ENCODE measurements around the gene LYL1. TPM values are rescaled to one million over a fixed set of nuclear protein-coding genes. Genes with fewer than 3 reads are reported as not detected.

LYL1 gene
- total and polyA plus RNA-seq, 9 of the 15 experiments (the other 6 are each of a cell fraction or from before 2014, with no cell fraction given), result 1.3 to 266 (median 34.0) TPM

DNA sequence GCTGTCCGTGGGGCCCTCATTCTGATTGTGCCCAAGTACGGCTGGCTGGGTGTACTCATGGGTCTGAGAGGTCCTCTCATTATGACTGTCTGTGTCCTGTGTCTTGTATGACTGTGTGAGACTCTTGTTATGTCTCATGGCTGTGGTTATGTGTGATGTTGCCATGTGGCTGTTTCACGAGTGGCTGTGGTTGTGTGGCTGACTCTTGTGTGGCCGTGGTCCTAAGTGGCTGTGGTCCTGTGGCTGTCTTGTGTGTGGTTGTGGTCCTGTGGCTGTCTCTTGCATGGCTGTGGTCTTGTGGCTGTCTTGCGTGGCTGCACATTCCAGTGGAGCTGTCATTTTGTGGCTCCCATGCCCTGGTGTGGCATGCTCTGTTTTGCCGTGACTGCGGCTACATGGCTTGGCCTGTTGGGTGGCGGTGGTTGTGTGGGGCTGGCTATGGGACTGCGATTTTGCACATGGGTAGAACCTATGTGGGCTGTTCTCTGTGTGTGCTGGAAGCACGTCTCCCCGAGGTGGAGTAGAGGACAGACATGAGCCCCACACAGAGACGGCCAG, 2.5 kb downstream of the LYL1 start (continued):
- TF ChIP-seq, protein P1, sequence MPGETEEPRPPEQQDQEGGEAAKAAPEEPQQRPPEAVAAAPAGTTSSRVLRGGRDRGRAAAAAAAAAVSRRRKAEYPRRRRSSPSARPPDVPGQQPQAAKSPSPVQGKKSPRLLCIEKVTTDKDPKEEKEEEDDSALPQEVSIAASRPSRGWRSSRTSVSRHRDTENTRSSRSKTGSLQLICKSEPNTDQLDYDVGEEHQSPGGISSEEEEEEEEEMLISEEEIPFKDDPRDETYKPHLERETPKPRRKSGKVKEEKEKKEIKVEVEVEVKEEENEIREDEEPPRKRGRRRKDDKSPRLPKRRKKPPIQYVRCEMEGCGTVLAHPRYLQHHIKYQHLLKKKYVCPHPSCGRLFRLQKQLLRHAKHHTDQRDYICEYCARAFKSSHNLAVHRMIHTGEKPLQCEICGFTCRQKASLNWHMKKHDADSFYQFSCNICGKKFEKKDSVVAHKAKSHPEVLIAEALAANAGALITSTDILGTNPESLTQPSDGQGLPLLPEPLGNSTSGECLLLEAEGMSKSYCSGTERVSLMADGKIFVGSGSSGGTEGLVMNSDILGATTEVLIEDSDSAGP (CRISPR knock-in tag; IDR thresholded peaks at IDR 0.05), result no peak
- TF ChIP-seq ARID2 (IDR thresholded peaks at IDR 0.05) (no peak), JUND (IDR thresholded peaks at IDR 0.05; ENCODE audit: borderline replicate concordance, low read depth, low read length) (no peak), JUND (tag; IDR thresholded peaks at IDR 0.05; ENCODE audit: borderline replicate concordance, low read depth, low read length) (no peak; the same call in 2 of the 3 replicates), ZNF778 (CRISPR knock-in tag; IDR thresholded peaks at IDR 0.05) (no peak), SRSF1 (IDR thresholded peaks at IDR 0.05; ENCODE audit: low read depth, low read length) (no peak), ZKSCAN1 (IDR thresholded peaks at IDR 0.05; ENCODE audit: low read depth, low read length) (no peak), MYC (IDR thresholded peaks at IDR 0.05; ENCODE audit: low read depth, low read length) (no peak), MYC (CRISPR knock-in tag; IDR thresholded peaks at IDR 0.05; ENCODE audit: borderline replicate concordance, low read depth) (no peak), SP1 (CRISPR knock-in tag; IDR thresholded peaks at IDR 0.05) (no peak; the same call in 1 of the 2 replicates), ZNF507 (tag; conservative IDR thresholded peaks at IDR 0.05) (no peak), ZC3H11A (IDR thresholded peaks at IDR 0.05; ENCODE audit: low read depth, low read length) (no peak)
- TF ChIP-seq, protein P2, sequence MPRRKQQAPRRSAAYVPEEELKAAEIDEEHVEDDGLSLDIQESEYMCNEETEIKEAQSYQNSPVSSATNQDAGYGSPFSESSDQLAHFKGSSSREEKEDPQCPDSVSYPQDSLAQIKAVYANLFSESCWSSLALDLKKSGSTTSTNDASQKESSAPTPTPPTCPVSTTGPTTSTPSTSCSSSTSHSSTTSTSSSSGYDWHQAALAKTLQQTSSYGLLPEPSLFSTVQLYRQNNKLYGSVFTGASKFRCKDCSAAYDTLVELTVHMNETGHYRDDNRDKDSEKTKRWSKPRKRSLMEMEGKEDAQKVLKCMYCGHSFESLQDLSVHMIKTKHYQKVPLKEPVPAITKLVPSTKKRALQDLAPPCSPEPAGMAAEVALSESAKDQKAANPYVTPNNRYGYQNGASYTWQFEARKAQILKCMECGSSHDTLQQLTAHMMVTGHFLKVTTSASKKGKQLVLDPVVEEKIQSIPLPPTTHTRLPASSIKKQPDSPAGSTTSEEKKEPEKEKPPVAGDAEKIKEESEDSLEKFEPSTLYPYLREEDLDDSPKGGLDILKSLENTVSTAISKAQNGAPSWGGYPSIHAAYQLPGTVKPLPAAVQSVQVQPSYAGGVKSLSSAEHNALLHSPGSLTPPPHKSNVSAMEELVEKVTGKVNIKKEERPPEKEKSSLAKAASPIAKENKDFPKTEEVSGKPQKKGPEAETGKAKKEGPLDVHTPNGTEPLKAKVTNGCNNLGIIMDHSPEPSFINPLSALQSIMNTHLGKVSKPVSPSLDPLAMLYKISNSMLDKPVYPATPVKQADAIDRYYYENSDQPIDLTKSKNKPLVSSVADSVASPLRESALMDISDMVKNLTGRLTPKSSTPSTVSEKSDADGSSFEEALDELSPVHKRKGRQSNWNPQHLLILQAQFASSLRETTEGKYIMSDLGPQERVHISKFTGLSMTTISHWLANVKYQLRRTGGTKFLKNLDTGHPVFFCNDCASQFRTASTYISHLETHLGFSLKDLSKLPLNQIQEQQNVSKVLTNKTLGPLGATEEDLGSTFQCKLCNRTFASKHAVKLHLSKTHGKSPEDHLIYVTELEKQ (CRISPR knock-in tag; IDR thresholded peaks at IDR 0.05), result no peak
- TF ChIP-seq, protein P3, sequence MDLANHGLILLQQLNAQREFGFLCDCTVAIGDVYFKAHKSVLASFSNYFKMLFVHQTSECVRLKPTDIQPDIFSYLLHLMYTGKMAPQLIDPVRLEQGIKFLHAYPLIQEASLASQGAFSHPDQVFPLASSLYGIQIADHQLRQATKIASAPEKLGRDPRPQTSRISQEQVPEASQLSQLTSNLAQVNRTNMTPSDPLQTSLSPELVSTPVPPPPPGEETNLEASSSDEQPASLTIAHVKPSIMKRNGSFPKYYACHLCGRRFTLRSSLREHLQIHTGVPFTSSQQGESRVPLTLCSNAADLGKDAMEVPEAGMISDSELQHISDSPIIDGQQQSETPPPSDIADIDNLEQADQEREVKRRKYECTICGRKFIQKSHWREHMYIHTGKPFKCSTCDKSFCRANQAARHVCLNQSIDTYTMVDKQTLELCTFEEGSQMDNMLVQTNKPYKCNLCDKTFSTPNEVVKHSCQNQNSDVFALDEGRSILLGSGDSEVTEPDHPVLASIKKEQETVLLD (IDR thresholded peaks at IDR 0.05), result peak; percentile 78; the same call in 1 of the 2 replicates
- TF ChIP-seq, protein P4, sequence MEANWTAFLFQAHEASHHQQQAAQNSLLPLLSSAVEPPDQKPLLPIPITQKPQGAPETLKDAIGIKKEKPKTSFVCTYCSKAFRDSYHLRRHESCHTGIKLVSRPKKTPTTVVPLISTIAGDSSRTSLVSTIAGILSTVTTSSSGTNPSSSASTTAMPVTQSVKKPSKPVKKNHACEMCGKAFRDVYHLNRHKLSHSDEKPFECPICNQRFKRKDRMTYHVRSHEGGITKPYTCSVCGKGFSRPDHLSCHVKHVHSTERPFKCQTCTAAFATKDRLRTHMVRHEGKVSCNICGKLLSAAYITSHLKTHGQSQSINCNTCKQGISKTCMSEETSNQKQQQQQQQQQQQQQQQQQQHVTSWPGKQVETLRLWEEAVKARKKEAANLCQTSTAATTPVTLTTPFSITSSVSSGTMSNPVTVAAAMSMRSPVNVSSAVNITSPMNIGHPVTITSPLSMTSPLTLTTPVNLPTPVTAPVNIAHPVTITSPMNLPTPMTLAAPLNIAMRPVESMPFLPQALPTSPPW (CRISPR knock-in tag; IDR thresholded peaks at IDR 0.05), result no peak; the same call in 1 of the 2 replicates
- TF ChIP-seq, protein P5, sequence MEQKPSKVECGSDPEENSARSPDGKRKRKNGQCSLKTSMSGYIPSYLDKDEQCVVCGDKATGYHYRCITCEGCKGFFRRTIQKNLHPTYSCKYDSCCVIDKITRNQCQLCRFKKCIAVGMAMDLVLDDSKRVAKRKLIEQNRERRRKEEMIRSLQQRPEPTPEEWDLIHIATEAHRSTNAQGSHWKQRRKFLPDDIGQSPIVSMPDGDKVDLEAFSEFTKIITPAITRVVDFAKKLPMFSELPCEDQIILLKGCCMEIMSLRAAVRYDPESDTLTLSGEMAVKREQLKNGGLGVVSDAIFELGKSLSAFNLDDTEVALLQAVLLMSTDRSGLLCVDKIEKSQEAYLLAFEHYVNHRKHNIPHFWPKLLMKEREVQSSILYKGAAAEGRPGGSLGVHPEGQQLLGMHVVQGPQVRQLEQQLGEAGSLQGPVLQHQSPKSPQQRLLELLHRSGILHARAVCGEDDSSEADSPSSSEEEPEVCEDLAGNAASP (IDR thresholded peaks at IDR 0.05), result no peak

Data from K562 (cell line).